NCI-H774 (cell line): ENCODE results near the gene GLG1.
"Not testable (repeated sequence)": the region's sequence is repeated elsewhere in the genome, so short reads cannot be mapped to it uniquely, and the experiment has no call there.

Source experiments
- DNase-seq: peaks from one replicate; lab custom pipeline; 2025; lab: John Stamatoyannopoulos, UW

Gene GLG1

DNA sequence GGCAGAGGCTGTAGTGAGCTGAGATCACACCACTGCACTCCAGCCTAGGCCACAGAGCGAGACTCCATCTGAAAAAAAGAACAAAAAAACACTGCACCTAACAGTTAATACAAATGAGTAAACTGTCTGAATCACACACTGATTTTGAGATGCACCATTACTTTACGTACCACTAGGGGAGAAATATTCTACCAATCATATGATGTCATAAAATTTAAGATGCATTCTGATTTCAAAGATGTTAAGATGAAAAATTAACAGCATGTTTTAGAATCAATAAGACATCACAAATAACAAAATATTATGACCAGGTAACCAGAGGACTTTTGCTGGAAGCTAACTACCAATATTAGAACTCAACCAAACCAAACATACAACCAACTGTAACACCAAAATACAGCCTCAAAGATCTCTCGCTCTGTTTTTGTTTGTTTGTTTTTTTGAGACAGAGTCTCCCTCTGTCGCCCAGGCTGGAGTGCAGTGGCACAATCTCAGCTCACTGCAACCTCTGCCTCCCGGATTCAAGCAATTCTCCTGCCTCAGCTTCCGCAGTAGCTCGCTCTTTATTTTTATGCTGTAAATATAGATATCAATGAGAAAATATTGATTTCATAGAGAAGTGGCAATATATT lies 31.6 kb downstream of the GLG1 start:
- no peak for DNase-seq

DNA sequence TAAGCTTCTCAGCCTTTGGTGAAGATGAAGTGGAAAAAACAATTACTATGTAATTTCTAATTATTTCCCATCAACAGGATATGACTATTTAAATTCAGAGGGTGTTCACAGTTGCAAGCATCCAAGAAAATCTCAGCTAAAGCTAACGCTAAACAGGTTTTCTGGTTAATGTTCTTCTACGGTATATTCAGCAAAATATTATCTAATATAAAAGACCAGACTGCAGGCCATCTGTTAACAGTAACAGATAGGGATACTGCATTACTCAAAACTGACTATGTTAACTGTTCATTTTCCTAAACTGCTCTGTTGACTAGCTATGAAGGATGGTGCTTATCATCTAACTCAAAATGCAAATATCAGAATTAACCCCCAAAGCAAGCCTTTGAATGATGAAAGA lies 32.8 kb downstream of the GLG1 start:
- DNase-seq: no peak

DNA sequence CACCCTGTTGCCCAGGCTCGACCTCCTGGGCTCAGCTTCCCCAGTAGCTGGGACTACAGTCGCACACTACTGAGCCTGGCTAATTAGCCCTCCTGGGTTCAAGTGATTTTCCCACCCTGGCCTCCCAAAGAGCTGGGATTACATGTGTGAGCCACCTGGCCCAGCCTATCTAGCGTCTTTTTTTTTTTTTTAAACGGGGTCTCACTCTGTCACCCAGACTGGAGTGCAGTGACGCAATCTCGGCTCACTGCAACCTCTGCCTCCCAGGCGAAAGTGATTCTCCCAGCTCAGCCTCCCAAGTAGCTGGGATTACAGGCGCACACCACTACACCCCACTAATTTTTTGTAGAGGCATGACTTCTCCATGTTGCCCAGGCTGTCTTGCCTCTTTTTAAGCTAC lies 33.3 kb downstream of the GLG1 start:
- DNase-seq: no peak

DNA sequence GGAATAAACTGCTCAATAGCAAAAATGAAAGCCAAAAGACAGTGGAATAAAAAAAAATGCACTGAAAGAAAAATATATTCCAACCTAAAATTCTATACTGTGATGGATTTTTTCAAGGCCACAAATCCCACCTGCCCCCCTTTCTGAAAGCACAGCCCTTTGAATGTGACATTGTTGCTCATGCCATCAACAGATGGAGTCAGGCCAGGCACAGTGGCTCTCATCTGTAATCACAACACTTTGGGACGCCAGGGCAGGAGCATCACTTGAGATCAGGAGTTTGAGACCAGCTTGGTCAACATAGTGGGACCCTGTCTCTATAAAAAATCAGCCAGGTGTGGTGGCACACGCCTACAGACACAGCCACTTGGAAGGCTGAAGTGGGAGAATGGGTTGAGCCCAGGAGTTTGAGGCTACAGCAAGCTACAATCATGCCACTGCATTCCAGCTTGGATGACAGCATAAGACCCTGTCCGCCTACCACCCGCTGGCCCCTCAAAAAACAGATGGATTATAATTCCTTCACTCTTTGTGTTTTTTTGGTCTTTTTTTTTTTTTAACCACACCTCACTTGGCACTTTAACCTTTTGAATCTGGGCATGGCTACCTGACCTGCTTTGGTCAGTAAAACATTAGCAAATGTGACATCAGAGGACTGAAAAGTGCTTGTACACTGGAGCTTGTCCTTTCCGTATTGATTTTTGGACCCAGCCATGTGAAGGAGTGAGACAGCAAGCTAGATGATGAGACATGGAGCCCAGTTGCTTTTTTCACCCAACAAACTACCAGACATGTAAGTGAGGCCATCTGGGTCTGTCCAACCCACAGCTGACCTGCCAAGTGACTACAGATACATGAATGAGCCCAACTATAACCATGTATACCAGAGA lies 36.3 kb downstream of the GLG1 start:
- DNase-seq: no peak

DNA sequence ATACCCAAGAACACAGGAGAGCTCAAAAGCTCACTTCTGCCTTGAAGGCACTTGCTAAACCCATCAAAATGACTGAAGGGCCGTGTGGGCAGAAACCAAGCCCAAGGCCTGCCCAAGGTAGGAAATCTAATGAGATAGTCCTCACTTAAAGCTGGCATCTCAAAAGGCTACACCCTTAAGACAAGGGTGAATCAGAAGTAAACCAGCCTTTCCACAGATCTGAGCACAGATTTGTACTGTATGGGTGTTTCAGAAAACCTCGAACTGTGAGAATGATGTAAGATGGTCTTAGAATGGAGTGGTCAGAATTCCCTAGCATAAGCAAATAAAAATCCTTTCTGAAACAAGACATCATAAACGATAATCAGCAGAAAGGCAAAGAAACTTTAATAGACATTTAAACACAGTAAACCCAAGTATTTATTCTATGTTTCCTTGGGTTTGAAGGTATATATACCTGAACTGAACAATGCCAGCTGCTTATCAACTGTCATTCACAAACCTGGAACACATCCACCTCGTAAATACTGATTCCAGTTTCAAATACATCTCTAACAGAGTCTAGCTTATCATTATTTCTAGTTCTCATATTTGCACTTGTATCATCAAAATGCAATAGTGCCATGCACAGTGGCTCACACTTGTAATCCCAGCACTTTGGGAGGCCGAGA lies 37.8 kb downstream of the GLG1 start:
- DNase-seq: no peak

DNA sequence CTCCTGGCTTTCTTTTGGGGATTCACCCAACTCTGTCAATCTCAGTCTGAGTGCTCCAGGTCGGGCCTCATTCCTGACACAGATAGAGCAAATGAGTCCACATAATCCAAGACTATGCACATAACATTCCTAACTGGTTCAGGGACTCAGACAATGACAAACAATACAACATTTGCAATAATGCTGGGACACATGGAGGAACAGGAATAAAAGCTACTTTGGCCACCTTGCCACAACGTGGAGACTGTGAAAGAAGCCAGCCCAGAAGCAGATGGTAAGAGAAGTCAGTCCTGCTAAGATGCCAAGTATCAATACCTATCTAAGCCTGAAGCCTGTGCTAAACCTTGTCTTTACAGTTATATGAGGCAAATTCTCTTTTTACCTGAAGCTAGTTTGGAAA lies 39.0 kb downstream of the GLG1 start:
- no peak for DNase-seq

DNA sequence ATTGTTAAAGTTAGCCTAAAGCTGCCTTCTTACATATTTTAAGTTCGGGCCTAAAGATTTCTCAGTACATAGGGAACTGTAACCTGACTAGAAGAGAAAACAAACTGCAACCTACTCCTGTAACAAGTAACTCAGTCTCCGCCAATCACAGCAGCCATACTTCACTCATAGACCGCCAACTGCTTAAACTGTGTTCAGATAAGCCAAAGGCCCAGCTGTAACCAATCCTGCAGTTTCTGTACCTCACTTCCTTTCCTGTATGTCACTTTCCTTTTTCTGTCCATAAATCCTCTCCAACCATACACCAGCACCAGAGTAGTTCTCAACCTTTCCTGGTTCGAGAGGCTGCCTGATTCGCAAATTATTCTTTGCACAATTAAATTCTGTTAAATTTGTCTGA lies 41.5 kb downstream of the GLG1 start:
- DNase-seq: no peak

DNA sequence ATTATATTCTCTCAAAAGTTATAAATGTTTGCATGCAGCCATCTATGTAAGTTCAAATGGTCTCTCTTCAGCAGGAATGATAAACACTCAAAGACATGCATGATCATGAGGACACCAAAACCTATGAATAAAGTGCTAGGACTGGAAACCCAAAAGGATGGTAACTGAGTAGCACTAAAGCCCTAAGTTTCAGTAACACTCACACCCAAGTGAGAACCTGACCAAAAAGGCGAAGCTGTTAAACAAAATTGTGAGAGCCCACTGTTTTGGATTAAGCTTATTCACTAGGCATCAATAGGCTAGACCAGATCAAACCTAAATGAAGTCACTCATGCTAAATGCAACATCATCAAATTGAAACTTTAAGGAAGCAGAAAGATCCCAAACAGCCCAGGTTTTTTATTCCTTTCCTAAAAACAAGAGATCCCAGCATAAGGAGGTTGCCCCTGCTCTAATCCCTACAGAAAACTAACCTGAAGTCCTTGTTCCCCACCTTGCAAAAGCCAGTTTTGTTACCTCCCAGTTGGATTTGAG lies 42.4 kb downstream of the GLG1 start:
- no peak for DNase-seq

DNA sequence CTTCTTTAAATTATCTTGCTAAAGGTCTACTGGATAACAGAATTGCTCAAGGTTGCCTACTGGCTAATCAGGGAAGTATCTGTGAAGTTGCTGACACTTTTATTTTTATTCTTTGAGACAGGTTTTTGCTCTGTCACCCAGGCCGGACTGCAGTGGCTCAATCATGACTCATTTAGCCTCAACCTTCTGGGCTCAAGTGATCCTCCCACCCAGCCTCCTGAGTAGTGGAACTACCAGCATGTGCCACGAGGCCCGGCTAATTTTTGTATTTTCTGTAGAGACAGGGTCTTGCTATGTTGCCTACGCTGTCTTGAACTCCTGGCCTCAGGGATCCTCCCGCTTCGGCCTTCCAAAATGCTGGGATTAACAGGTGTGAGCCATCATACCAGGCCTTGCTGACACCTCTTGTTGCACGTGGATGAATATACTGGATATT lies 43.1 kb downstream of the GLG1 start:
- no peak for DNase-seq

DNA sequence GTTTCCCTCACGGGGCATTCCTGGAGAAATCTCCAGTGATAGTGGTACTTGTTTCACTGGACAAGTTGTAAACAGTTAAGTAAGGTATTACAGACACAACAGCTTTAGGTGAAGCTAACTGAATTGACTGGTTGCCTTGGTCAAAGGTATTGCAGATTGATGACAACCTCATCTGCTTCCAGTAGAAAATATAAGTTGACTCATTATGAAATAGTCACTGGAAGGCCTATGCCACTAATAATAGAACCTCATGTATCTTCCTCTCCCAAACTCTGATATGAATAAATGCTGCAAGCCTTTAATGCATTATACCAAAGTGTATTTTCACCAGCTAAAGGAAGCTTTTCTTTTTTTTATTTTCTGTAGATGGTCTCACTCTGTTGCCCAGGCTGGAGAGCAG lies 44.8 kb downstream of the GLG1 start:
- DNase-seq: no peak

DNA sequence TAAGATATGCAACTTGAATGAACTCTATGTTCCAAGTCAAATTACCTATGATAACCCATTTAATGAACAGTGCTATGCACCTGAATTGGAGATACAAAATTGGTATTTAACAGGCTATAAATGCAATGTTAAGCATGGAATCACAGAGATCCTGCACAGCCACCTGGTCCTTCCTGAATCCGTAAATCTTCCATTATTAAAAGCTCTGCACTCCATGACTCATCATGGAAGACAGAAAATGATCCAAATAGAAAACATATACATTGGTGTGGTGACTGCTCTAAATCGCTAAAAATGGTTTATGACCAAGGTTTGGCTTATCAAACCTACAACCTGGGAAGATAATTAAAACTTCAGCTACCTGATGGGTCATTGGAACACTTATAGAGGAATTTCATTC lies 45.3 kb downstream of the GLG1 start:
- DNase-seq: no peak

DNA sequence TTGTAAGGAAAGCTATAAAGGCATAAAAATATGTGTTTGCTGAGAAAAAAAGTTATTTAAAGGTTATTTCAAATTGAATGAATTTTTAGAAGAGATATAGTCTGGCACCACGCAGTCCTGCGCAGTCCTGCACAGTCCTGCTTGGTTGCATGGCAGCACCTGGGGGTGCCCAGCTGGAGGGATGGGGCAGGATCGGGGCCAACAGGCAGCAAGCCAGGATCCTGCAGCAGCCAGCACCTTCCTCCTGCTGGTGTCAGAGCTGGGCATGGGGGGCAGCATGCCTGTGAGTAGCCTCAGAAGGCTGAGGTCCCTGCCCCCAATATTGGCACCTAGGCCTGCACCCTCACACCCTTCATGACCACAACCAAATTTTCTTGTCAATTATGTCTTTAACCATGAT lies 46.0 kb downstream of the GLG1 start:
- no peak for DNase-seq

DNA sequence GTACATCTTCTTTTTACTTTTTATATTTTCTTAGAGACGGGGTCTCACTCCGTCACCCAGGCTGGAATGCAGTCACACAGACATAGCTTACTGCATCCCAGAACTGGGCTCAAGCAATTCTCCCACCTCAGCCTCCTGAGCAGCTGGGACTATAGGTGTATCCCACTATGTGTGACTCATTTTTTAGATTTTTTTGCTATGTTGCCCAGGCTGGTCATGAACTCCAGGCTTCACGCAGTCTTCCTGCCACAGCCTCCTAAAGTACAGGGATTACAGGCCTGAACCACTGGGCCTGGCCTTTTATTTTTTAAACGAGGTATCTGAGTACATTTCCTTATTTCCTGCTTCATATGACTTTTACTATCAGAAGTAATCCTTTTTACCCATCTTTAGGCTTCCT lies 48.0 kb downstream of the GLG1 start:
- DNase-seq: no peak

DNA sequence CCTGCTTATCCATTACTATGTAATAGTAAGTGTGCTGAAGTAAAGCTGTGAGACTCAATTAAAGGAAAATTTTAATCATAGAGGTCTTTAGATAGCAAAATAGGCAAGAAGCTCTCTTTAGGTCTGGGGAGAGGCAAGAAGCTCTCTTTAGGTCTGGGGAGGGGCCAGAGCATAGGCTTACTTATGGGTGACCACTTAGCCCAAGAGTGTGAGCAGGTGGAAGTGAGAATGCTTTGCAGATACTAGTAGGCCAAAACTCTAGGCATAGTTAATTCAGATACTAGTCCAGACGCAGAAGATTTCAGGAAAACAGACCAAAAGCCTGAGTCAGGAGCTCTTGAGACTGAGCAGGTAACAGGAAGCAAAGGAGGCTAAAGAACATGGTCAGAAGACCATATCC lies 49.6 kb downstream of the GLG1 start:
- no peak for DNase-seq

DNA sequence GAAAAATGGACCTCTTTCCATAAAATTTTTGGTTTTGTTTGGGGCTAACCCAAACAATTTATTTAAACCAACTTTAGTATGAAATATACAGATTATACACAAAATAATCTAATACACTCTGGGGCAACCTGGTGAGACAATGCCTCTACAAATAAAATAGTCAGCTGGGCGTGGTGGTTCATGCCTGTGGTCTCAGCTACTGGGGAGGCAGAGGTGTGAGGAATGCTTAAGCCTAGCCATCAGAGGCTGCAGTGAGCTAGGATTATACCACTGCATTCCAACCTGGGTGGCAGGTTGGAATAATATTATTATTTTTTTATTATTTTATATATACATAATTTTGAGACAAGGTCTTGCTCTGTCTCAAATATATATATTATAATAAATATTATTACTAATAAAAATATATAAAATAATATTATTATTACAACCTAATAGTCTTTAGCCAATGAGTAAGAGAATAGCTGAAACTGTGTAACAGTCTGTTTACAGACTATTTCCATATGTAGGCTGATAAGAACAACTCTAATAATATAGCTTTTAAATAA lies 50.5 kb downstream of the GLG1 start:
- no peak for DNase-seq

DNA sequence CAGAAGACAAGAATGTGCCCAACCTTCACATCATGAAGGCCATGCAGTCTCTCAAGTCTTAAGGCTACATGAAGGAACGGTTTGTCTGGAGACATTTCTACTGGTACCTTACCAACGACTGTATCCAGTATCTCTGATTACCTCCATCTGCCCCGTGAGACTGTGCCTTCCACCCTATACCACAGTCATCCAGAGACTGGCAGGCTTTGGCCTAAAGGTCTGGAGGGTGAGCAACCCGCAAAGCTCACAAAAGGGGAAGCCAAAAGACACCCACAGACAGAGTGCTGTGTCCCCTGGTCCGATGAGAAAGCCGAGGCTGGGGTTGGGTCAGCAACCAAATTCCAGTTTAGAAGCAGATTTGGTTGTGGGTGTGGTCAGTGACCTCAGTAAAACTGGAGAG lies 54.6 kb downstream of the GLG1 start:
- not testable (repeated sequence) for DNase-seq

DNA sequence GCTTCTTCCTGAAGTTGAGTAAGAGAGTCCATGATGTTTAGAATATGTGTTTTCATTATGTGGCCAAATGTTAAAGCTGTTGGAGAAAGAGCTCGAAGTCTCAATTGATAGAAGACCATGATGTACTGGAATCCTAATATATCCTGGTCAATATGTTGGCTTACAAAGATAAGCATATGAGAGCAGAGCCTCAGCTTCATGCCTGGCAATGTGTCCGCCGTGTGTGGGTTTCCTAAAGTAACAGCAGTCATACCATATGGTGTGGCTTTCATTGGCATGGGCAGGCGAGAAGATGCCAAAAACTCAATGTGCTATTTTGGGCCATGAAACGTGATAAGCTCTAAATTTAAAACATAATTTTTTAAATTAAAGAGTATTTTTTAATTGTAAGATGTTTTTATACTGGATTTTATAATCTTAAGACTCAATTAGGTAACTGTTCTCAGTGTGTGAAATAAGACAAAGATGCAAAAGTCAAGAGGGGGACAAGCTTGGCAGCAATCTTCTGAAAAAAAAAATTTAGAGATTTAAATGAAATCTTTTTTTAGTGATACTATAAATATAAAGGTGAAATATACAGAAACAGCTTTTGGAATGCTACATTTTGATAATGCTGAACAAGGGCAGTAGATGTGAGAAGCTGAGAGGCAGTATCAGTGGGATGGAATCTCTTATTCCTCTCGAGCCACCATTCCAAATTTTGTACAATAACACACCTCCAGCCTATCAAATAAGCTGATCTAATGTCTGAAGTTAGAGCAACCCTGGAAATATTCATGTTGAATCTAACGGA lies 56.5 kb downstream of the GLG1 start:
- DNase-seq: not testable (repeated sequence)

DNA sequence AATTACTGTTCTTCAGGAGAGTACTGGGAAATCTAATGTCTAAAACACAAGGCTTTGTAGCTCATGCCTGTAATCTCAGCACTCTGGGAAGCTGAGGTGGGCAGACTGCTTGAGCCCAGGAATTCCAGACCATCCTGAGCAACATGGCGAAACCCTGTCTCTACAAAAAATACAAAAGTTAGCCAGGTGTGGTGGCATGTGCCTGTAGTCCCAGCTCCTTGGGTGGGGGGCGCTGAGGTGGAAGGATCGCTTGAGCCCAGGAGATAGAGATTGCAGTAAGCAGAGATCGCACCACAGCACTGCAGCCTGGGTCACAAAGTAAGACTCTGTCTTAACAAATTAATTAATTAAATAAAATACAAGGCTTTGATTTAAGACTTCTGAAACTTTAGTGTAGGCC lies 60.8 kb downstream of the GLG1 start:
- not testable (repeated sequence) for DNase-seq

DNA sequence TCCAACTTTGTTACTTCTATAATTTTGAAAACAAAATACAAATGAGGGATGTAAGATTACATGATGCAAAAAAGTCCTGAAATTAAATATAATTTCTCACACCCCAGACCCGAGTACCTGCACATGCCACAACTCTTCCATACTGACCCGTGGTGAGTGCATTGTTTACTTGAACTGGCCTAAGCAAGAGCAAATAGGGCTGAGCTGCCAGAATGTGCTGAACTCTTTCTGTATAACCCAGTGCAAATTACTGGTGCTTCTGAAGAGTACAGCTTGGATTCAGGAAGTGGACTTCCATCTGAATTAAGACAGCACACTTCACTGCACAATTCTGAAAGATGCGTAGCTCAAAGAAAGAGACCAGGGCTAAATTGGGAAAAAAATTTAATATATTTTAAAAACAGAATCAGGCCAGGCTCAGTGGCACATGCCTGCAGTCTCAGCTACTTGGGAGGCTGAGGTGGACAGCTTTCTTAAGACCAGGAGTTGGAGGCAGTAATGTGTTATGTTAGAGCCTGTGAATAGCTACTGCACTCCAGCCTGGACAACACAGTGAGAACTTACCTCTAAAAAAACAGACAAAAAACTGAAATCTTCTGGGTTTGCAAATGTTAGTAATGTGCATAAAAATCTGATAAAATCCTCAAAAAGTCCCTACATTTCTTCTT lies 63.9 kb downstream of the GLG1 start:
- not testable (repeated sequence) for DNase-seq

DNA sequence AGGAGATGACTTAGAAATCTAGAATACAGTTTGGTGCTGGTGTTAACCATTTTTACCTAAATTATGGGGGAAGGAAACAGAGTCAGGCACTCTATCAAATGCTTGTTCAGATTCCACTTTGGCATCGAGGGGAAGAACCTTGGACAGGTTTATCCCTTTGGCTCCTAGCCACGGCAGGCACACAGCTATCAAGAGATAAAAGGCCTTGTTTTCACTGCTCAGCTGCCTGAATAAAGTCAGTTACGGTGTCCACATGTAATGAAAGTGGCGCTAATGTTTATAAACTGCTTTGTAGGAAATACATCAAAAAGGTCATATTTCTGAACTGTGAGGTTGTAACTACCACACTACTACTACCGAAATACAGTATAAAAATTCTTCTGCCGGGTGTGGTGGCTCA lies 66.3 kb downstream of the GLG1 start:
- not testable (repeated sequence) for DNase-seq

DNA sequence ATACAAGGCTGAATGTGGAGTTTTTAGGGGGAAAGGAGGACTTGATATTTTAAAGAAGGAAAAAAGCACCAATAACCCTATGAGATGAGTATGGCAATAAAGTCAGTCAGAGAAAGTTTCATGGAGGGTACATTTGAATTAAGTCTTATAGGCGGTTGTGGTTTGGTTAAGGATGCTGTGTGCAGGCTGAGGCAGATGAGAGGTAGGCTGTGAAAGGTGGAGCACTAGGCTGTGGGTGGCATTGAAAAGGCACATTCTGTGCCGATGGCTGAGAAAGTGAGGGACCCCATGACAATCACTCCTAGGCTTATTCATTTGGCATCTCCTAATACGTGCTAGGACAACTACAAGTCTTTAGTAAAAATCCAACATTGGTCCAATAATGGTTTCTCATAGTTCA lies 68.1 kb downstream of the GLG1 start:
- DNase-seq: not testable (repeated sequence)
